Astrocyte of the cerebellum (primary cell): ENCODE data around the gene CAMTA1.

ENCODE experiments used
- DNase-seq: peaks from one replicate; pipeline ENCODE4 v3.0.0-alpha.2; 2011; ENCODE audit warnings: low read depth
- H3K4me3 ChIP-seq: 2 replicates; pipeline ENCODE4 v1.5.1; 2011; ENCODE audit warnings: mild to moderate bottlenecking, low read depth, low read length, moderate library complexity
- CTCF ChIP-seq: IDR thresholded peaks from 2 replicates; pipeline ENCODE4 v1.5.1; 2012; ENCODE audit warnings: low read length, low read depth, moderate library complexity, mild to moderate bottlenecking; ENCODE audit errors: missing control alignments
- in situ Hi-C: cut with HindIII; loops from 2 replicates; pipeline ENCODE4 v1.10.0; 2017; ENCODE audit warnings: low sequenced_read_pairs

The CAMTA1 gene

GRCh38 chr1:7350804-7351203 lies 565.5 kb downstream of the CAMTA1 start:
- no peak for DNase-seq
- no peak for TF ChIP-seq CTCF
- no peak overlapping the region for H3K4me3 ChIP-seq
- in situ Hi-C loops: no loop called here

GRCh38 chr1:7351649-7352048 lies 566.4 kb downstream of the CAMTA1 start:
- DNase-seq: no peak
- TF ChIP-seq CTCF: no peak
- in situ Hi-C loops: no loop called here
- no peak overlapping the region for H3K4me3 ChIP-seq

- in situ Hi-C loops: no loop called here
- no peak for TF ChIP-seq CTCF
These were observed 567.1 kb downstream of the CAMTA1 start for GRCh38 chr1:7352364-7352763.

GRCh38 chr1:7352974-7353373 lies 567.7 kb downstream of the CAMTA1 start:
- in situ Hi-C loops: no loop called here
- H3K4me3 ChIP-seq: no peak overlapping the region
- no peak for DNase-seq
- no peak for TF ChIP-seq CTCF

More at GRCh38 chr1:7352364-7352763, 567.1 kb downstream of the CAMTA1 start:
- H3K4me3 ChIP-seq: no peak overlapping the region
- no peak for DNase-seq

- in situ Hi-C loops: no loop called here
These were observed 570.4 kb downstream of the CAMTA1 start for GRCh38 chr1:7355646-7356045.

GRCh38 chr1:7356079-7356478 lies 570.8 kb downstream of the CAMTA1 start:
- TF ChIP-seq CTCF: no peak
- in situ Hi-C loops: no loop called here
- DNase-seq: no peak
- H3K4me3 ChIP-seq: no peak overlapping the region

More at GRCh38 chr1:7355646-7356045, 570.4 kb downstream of the CAMTA1 start:
- H3K4me3 ChIP-seq: no peak overlapping the region
- DNase-seq: no peak
- TF ChIP-seq CTCF: no peak

GRCh38 chr1:7358425-7358824 lies 573.2 kb downstream of the CAMTA1 start:
- in situ Hi-C loops: no loop called here
- no peak for DNase-seq
- no peak for TF ChIP-seq CTCF
- no peak overlapping the region for H3K4me3 ChIP-seq
